GM12801 (cell line): ENCODE data around the gene MACROD2.

ENCODE experiments used
- CTCF ChIP-seq: IDR thresholded peaks from one replicate; pipeline ENCODE4 v1.5.1; 2011; ENCODE audit warnings: control low read depth; ENCODE audit not compliant: insufficient read length; ENCODE audit errors: extremely low read depth

The MACROD2 gene

GRCh38 chr20:15831201-15831600 is 1835.9 kb downstream of the MACROD2 start:
- TF ChIP-seq CTCF = no peak

- no peak for TF ChIP-seq CTCF
Observed at GRCh38 chr20:15832512-15832911, 1837.2 kb downstream of the MACROD2 start.

GRCh38 chr20:15834857-15835256 is 1839.5 kb downstream of the MACROD2 start:
- no peak for TF ChIP-seq CTCF

GRCh38 chr20:15835811-15836210 is 1840.5 kb downstream of the MACROD2 start:
- no peak for TF ChIP-seq CTCF

- TF ChIP-seq CTCF = no peak
Observed at GRCh38 chr20:15836634-15837033, 1841.3 kb downstream of the MACROD2 start.

GRCh38 chr20:15837563-15837962 is 1842.2 kb downstream of the MACROD2 start:
- no peak for TF ChIP-seq CTCF

GRCh38 chr20:15838466-15838865 is 1843.2 kb downstream of the MACROD2 start:
- TF ChIP-seq CTCF = no peak
